HCT116 (cell line): Measurements from ENCODE around the gene ZNF775. TPM values are rescaled to one million over a fixed set of nuclear protein-coding genes. Genes with fewer than 3 reads are reported as not detected.

Experiments used
- ATAC-seq: fragments of 200-7000 bp; cut with Tn5 transposase; 2 replicates; pipeline ENCODE4 v1.9.1; 2020; ENCODE audit warnings: mild to moderate bottlenecking, moderate library complexity
- BruUV-seq: library from RNA; stranded (reverse); fragments of 400-500 nt; replicated peaks from 2 replicates; lab custom pipeline; 2021; lab: Mats Ljungman, UMichigan
- CTCF ChIA-PET: fragments of 300-600 bp; sonication (Branson Sonifier 250); formaldehyde crosslinking; loops from one replicate; lab custom pipeline; 2021; ENCODE audit warnings: antibody characterized with exemption; lab: Charles Lee
- POLR2A ChIA-PET: fragments of 300-600, 350-600 bp; sonication (Branson Sonifier 250); formaldehyde crosslinking; loops from one replicate; lab custom pipeline; 2021; ENCODE audit warnings: antibody characterized with exemption; lab: Charles Lee
- RAD21 ChIA-PET, 2 experiments: fragments of 300-600 bp; sonication (Branson Sonifier 250); formaldehyde crosslinking; loops; one replicate each; lab custom pipeline; 2023; ENCODE audit warnings: low total read pairs in 2 of 2; ENCODE audit not compliant: uncharacterized antibody in 2 of 2, unreplicated experiment in 2 of 2, low non-redundant PET in 1 of 2; lab: Charles Lee
- DNase-seq: peaks from one replicate; pipeline ENCODE4 v3.0.0-alpha.2; 2010; ENCODE audit warnings: low read depth, low spot score
- H2AFZ ChIP-seq: fragments of 200-600 bp; shearing (Covaris generic), sonication (generic); 2 replicates; pipeline ENCODE4 v1.6.1; 2017; ENCODE audit warnings: low read depth, mixed run types, mixed read lengths, antibody characterized with exemption, low read length; ENCODE audit not compliant: poor library complexity, severe bottlenecking
- H3K27ac ChIP-seq: 2 replicates; pipeline ENCODE4 v1.5.1; 2012; ENCODE audit warnings: low read depth, low read length
- H3K27me3 ChIP-seq: fragments of 200-600 bp; sonication (generic); 2 replicates; pipeline ENCODE4 v1.6.1; 2016; ENCODE audit warnings: mixed run types, low read length, mixed read lengths; ENCODE audit not compliant: insufficient read depth
- H3K36me3 ChIP-seq, 2 experiments: fragments of 200-500 bp in 1 of 2; fragments of 200-600 bp in 1 of 2; sonication (Bioruptor generic) in 1 of 2; sonication (generic) in 1 of 2; 2 replicates each; pipeline versions ENCODE4 v1.5.1 to v1.6.1; 2014 to 2016; ENCODE audit warnings: low read length in 2 of 2, inconsistent platforms in 1 of 2, mixed read lengths in 1 of 2, mixed run types in 1 of 2; ENCODE audit not compliant: insufficient read depth in 2 of 2, control insufficient read depth in 1 of 2
- H3K4me1 ChIP-seq, 2 experiments: fragments of 200-600 bp in 1 of 2; sonication (generic) in 1 of 2; 2 replicates each; pipeline versions ENCODE4 v1.5.1 to v1.6.1; 2012 to 2017; ENCODE audit warnings: low read length in 2 of 2, inconsistent platforms in 1 of 2, mild to moderate bottlenecking in 1 of 2, mixed read lengths in 1 of 2, mixed run types in 1 of 2, moderate library complexity in 1 of 2; ENCODE audit not compliant: insufficient read depth in 2 of 2, control insufficient read depth in 1 of 2
- H3K4me2 ChIP-seq: fragments of 200-600 bp; sonication (generic); 2 replicates; pipeline ENCODE4 v1.6.1; 2017; ENCODE audit warnings: mixed run types, low read length, mixed read lengths
- H3K4me3 ChIP-seq, 2 experiments: fragments of 200-600 bp in 1 of 2; sonication (generic) in 1 of 2; replicated peaks in 1 of 2; 2 replicates each; pipeline ENCODE4 v1.5.1; 2011 to 2016; ENCODE audit warnings: low read length in 2 of 2, control low read depth in 1 of 2, low read depth in 1 of 2, mild to moderate bottlenecking in 1 of 2, mixed read lengths in 1 of 2, mixed run types in 1 of 2
- H3K79me2 ChIP-seq: fragments of 200-600 bp; sonication (generic); 2 replicates; pipeline ENCODE4 v1.6.1; 2017; ENCODE audit warnings: mild to moderate bottlenecking, mixed run types, low read length, moderate library complexity, mixed read lengths; ENCODE audit not compliant: insufficient read depth
- H3K9ac ChIP-seq: fragments of 200-600 bp; sonication (generic); 2 replicates; pipeline ENCODE4 v1.6.1; 2016; ENCODE audit warnings: low read length, mixed read lengths
- H3K9me2 ChIP-seq: fragments of 200-600 bp; sonication (generic), shearing (Covaris generic); 2 replicates; pipeline ENCODE4 v1.6.1; 2017; ENCODE audit warnings: mixed run types, mild to moderate bottlenecking, moderate library complexity; ENCODE audit not compliant: insufficient read depth
- H3K9me3 ChIP-seq, 2 experiments: fragments of 200-500 bp in 1 of 2; fragments of 200-600 bp in 1 of 2; sonication (Bioruptor generic) in 1 of 2; sonication (generic) in 1 of 2; 2 replicates each; pipeline ENCODE4 v1.6.1; 2014 to 2017; ENCODE audit warnings: low read length in 2 of 2, mixed read lengths in 2 of 2, inconsistent platforms in 1 of 2, low read depth in 1 of 2, mild to moderate bottlenecking in 1 of 2, mixed run types in 1 of 2, moderate library complexity in 1 of 2; ENCODE audit not compliant: control insufficient read depth in 1 of 2, insufficient read depth in 1 of 2
- H4K20me1 ChIP-seq: fragments of 200-600 bp; sonication (generic), shearing (Covaris generic); 2 replicates; pipeline ENCODE4 v1.6.1; 2017; ENCODE audit warnings: mixed run types, mild to moderate bottlenecking, moderate library complexity; ENCODE audit not compliant: insufficient read depth
- CEBPB ChIP-seq: IDR thresholded peaks from 2 replicates; pipeline ENCODE4 v1.6.1; 2012; ENCODE audit warnings: low read depth
- FOSL1 ChIP-seq: IDR thresholded peaks from 2 replicates; pipeline ENCODE4 v1.6.1; 2012; ENCODE audit warnings: low read depth
- POLR2A ChIP-seq: IDR thresholded peaks from 2 replicates; pipeline ENCODE4 v1.7.0; 2011; ENCODE audit warnings: borderline replicate concordance; ENCODE audit not compliant: insufficient read depth, insufficient read length; ENCODE audit errors: extremely low read depth
- POLR2AphosphoS5 ChIP-seq: IDR thresholded peaks from 2 replicates; pipeline ENCODE4 v1.6.1; 2011; ENCODE audit warnings: mild to moderate bottlenecking, low read depth, low read length, moderate library complexity
- REST ChIP-seq: IDR thresholded peaks from 2 replicates; pipeline ENCODE4 v1.6.1; 2012; ENCODE audit warnings: low read depth
- TCF7L2 ChIP-seq: IDR thresholded peaks from 2 replicates; pipeline ENCODE4 v1.7.0; 2011; ENCODE audit warnings: borderline replicate concordance, inconsistent platforms; ENCODE audit not compliant: insufficient read depth, insufficient read length; ENCODE audit errors: extremely low read depth
- YY1 ChIP-seq: IDR thresholded peaks from 2 replicates; pipeline ENCODE4 v1.6.1; 2011; ENCODE audit warnings: low read length, low read depth, moderate library complexity, mild to moderate bottlenecking; ENCODE audit not compliant: insufficient replicate concordance; ENCODE audit errors: extremely low read depth
- ZBTB33 ChIP-seq: IDR thresholded peaks from 2 replicates; pipeline ENCODE4 v1.6.1; 2011; ENCODE audit warnings: mild to moderate bottlenecking, low read length, moderate library complexity; ENCODE audit not compliant: insufficient replicate concordance; ENCODE audit errors: extremely low read depth
- ZNF274 ChIP-seq: fragments of 200-500 bp; sonication (Bioruptor generic); IDR thresholded peaks from 2 replicates; pipeline ENCODE4 v1.6.1; 2014; ENCODE audit warnings: mild to moderate bottlenecking, low read depth, low read length, inconsistent platforms
- intact Hi-C: fragments of 100-400 bp; cut with micrococcal nuclease; formaldehyde crosslinking; loops from 2 replicates; pipeline ENCODE4 v1.10.0; 2022
- total RNA-seq: library from RNA; stranded (reverse); gene quantifications from one replicate; pipeline ENCODE4 v1.2.1, GENCODE V29; 2021; ENCODE audit not compliant: unreplicated experiment
- TF ChIP-seq, protein P1 (sequence below): IDR thresholded peaks from 2 replicates; pipeline ENCODE4 v1.6.1; 2012

The ZNF775 gene
- total RNA-seq, 1 experiment from 2014 or later, result 4.5 TPM

DNA sequence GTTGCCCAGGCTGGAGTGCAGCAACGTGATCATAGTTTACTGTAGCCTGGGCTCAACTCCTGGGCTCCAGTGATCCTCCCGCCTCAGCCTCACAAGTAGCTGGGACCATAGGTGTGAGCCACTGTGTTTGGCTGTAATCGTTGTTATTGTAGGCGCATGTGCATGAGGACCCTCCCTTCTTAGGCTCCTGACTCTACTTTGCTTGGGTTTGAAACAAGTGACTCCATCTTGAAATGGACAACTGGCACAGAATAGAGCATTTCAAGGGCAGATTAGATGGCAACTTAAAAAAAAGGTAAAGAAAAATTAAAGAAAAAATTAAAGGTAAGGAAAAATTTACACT, 55.9 kb downstream of the ZNF775 start (continued):
- no peak for TF ChIP-seq ZBTB33

DNA sequence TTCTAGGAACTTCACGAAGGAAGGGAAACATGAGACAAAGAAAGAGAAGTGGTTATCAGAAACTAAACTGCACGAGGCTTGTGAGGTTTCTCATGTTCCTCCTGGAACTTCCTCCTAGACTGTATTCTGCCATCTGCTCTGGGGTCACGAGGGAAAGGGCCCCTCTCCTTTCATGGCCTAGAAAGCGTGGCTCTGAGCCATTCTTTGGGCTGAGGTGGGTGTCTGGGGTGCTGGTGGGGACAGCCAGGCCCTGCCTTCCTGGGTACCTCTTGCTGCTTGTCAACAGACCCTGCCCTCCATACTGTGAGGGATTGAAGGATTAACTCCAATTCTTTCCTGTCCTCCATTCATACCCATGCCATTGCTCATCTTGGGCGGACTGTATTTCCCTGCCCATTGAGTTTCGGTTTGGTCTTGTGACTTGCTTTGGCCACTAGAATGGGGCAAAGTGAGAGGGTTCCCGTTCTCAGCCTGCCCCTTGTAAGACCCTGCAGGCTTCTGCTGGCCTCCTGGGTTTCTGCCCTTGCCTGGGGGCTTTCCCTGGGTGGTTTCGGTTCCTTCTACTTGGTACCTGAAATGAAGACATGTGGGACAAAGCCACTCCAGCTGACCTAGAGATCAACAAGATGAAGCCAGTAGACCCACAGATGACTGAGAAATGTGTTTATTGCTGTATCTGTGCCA, 56.4 kb downstream of the ZNF775 start:
- peaks cover 5% of the 10 kb centered on the region for H3K27me3 ChIP-seq

More for the DNA sequence above, 56.4 kb downstream of the ZNF775 start:
- Histone ChIP-seq H3K4me3 (no peak overlapping the region), H3K79me2 (no peaks in the 10 kb centered on the region), H4K20me1 (no peaks in the 10 kb centered on the region), H3K27ac (no peak overlapping the region), H3K9me2 (no peaks in the 10 kb centered on the region), H3K9me3 (no peaks in the 10 kb centered on the region), H2AFZ (no peak overlapping the region), H3K4me1 (no peaks in the 10 kb centered on the region), H3K9ac (no peak overlapping the region), H3K4me2 (no peak overlapping the region), H3K36me3 (no peaks in the 10 kb centered on the region)
- no peak for ATAC-seq
- no peak for DNase-seq
- BruUV-seq, result no TSS peak
- no peak for TF ChIP-seq TCF7L2
- no peak for TF ChIP-seq ZBTB33
- no peak for TF ChIP-seq ZNF274
- TF ChIP-seq, protein P1, sequence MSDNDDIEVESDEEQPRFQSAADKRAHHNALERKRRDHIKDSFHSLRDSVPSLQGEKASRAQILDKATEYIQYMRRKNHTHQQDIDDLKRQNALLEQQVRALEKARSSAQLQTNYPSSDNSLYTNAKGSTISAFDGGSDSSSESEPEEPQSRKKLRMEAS, result no peak
- TF ChIP-seq REST, result no peak
- TF ChIP-seq CEBPB, result no peak
- no peak for TF ChIP-seq FOSL1
- TF ChIP-seq YY1, result no peak
- TF ChIP-seq POLR2A, result no peak
- no peak for TF ChIP-seq POLR2AphosphoS5
- RAD21 ChIA-PET, result no interaction called here
- intact Hi-C loops, result no loop called here
- POLR2A ChIA-PET, result no interaction called here
- CTCF ChIA-PET, result no interaction called here
